ENCODE measurements around the gene DDX11. TPM values are rescaled to one million over a fixed set of nuclear protein-coding genes. Genes with fewer than 3 reads are reported as not detected.

Gene DDX11
- total and polyA plus RNA-seq, 12 donors = 3.0 to 16.1 (median 5.8) TPM

Other genes with a start within 250 kb of the DDX11 start
- 1 to 10 TPM in 6 of 10 donors, under 1 TPM in 4; 0.60 to 2.9 (median 1.1) TPM for gene TSPAN11, start 147.1 kb upstream of the DDX11 start, total RNA-seq
- under 1 TPM; 0.66 to 0.67 TPM for gene TSPAN11, start 147.1 kb upstream of the DDX11 start, polyA plus RNA-seq

All from heart right ventricle (tissue), 12 donors.